SIG-M5 treated with dmso at 0.1 percent for 504 hours (cell line): ENCODE results near the gene SPECC1.
"Not testable (repeated sequence)": the region's sequence is repeated elsewhere in the genome, so short reads cannot be mapped to it uniquely, and the experiment has no call there.

Experiments
- DNase-seq: peaks from one replicate; lab custom pipeline; 2025; ENCODE audit not compliant: unreplicated experiment; lab: John Stamatoyannopoulos, UW

SPECC1 gene

DNA sequence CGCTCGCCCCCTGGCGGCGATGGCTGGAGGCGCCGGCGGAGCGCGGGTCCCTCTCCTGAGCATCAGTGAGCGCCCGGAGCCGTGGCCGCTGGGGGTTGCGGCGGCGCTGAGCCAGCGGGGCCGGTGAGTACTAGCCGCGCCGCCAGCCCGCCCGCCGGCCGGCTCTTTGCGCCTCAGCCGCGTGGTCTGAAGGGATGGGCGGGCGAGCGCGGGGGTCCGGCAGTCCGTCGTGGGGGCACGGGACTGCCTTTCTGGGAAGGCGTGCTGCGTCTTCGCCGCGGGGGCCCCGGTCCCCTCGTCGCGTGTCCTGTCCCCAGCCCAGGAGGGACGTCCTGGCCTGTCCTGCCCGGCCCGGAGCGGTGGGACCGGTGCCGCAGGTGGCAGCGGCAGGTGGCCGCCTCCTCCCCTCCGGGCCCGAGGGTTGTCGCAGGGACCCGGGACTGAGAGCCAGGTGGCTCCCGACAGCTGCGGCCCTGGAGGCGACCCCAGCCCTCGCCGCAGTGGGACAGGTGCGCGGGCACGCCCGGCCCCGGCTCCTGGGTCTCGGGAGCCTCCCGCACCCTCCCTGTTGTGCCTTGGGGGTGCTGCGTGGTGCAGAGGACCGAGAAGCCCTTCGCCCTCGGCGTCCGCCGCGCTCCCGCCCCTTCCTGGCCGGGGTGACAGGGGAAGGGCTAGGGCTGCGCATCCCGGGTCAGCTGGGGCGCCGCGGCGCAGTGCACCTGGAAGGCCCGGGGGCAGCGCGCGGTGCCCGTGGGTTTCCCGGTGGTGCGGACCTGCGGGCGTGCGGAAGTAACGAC is at the start of gene SPECC1:
TSS of gene SPECC1 (plus strand) at position 58 of the 797 bp plus-strand sequence. CDS start 87,293 bp downstream, outside the sequence.
- DNase-seq: peak; percentile 69

GRCh38 chr17:19962954-19963353 is 46.2 kb upstream of the SPECC1 start:
- DNase-seq: not testable (repeated sequence)

DNA sequence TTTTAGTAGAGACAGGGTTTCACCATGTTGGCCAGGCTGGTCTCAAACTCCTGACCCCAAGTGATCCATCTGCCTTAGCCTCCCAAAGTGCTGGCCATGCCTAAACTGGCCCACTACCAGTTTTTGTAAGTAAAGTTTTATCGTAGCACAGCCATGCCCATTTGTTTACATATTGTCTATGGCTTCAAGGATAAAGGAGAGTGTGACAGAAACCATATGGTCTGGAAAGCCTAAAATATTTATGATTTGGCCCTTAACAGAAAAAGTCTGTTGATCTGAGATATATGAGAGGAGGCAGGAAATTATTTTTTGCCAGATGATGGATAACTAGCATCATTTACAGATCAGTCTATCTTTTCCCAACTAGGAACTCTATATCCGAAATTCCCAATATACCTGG is 36.0 kb upstream of the SPECC1 start:
- no peak for DNase-seq

- DNase-seq: no peak
These were observed 33.6 kb upstream of the SPECC1 start for GRCh38 chr17:19975601-19976000.

GRCh38 chr17:19977293-19978208 is 31.6 kb upstream of the SPECC1 start, which contains the start of gene AKAP10:
Gene AKAP10, minus strand, starts transcription at chr17:19977828. Its CDS starts 149 bp downstream, at chr17:19977679.
- peak; percentile 87 for DNase-seq

DNA sequence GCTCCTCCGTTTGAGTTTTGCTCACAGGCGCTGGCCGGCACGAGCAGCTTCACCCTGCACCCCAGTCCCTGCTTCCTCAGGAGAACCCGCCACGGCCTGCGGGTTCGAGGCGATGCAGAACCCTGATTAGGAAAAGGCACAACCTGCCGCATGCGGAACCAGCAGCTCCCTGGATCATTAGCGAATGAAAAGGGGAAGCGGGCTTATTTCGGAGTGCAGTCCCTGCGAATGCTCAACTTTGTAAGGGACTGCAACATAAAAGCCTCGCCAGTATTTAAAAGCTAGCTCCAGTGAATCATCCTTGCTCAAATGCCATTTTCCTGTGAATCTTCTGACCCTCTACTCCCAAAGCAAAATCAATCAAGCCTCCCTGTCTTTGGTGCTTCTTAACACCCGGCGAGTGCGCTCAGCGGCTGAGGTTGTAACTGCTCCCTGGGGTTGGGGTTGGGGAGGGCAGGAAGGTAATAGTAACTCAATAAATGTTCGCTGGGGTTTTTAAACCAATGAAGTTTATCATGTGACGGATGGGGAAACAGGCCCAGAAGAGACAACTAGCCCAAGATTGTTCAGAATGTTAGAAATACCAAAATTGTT is 30.9 kb upstream of the SPECC1 start:
- peak; percentile 90 for DNase-seq

DNA sequence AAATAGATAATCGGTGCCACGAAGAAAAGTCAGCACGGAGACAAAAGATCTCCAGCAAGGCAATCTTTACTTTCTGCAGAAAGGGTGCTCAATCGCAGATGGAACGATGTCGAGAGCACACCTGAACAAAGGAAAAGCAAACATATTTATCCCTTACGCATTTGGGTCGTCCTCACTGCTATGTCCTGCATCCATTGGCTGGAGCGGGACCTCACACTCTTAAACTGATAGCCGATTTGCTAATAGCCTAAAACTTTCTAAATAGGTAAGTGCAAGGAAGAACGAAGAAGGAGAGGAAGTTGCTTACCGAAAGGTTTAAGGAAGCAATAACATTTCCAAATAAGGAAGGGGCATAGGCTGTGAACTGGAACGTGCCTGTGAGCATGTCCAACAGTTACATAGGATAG is 30.4 kb upstream of the SPECC1 start:
- DNase-seq: peak; percentile 53

DNA sequence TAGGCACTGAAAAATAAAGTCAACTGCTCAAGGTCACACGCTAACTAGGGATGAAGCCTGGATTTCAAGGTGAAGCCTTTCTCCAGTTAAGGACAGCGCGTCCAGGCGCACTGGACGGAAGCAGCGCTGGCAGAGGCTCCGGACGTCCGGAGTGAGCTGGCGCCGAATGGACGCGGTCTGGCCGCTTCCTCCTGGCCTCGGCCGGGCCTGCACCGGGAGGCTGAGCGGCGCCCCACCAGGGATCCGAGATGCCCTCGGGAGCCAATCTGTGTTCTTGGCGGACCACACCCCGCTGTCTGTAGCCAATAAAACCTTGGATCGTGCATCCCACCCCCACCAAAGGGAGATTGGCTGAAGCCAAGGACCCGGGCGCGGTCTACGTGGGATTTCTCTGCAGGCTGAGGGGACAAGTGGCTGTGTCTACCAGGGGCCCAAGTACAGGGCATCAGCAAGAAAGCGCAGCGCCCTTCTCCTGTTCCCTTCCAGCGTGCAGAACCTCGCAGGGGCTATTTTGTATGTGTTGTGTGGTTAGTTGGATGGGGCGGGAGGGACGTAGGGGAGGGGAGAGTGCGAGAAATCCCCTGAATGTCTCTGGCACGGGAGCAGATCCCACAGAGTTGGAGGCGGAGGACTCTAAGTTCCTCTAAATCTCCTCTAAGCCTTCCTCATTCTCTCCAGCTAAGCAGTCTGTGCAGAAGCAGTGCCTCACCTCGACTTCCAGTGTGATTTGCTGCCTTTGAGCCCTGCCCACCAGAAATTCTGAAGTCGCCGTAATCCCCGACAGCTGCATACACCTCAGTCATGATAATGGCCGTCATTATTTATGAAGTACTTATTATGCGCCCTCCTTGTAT is 29.0 kb upstream of the SPECC1 start:
- DNase-seq: no peak

DNA sequence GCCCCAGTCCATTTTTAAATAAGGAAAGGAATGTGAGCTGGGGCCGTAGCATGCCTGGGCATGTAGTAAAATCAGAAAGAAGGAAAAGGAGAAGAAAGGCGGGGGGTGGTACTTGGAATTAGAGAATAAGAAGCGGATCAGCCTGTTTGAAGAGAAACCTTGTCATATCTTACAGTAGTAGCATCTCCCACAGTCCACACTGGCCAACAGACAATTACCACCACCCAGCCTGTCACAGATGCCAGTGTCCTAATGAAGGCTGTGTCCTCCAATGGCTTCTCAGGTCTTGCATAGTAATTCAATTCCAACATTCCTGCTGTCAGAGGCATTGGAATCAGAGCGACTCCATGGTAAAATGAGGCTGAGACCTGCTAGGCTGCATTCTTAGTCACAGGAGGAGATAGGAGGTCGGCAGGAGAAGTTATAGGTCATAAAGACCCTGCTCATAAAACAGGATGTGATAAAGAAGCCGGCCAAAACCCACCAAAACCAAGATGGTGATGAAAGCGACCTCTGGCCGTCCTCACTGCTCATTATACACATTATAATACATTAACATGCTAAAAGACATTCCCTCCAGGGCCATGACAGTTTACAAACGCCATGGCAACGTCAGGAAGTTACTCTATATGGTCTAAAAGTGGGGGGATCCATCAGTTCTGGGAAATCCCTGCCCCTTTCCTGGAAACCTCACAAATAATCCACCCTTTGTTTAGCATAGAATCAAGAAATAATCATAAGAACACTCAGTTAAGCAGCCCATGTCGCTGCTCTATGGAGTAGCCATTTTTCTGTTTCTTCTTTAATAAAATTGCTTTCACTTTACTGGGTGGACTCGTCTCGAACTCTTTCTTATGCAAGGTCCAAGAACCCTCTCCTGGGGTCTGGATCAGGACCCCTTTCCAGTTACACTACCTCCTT is 22.0 kb upstream of the SPECC1 start:
- DNase-seq: no peak

GRCh38 chr17:19987897-19988296 is 21.3 kb upstream of the SPECC1 start:
- DNase-seq: no peak

DNA sequence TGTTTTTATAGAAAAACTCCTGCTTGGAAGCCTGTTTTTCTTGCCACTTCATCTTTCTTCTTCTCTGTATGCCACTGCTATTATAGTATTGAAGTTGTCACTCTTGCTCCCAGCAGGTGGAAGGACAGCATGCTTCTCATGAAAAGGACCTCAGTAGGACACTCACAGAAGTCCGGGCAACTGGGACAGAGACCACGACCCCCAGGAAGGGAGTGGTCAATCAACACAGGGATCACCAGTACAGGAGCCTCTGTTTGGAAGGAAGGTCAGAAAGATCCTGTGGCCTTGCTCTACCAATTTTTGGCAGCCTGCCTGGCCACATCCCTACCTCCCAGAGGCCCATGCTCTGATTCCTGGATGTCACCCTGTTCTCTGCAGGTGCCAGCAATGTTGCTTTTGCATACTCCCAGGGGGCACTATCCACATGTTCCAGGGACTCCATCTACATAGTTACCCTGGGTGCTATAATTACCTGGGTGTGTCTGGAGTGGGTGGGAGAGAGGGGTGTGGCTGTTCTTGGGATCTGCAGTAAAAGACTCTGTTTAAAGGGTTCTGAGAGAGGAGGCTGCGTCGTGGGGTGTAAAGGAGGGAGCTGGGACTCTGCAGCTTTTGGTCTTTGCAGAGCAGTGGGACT is 17.8 kb upstream of the SPECC1 start:
- DNase-seq: no peak

- DNase-seq: peak; percentile 91
These were observed 16.1 kb upstream of the SPECC1 start for GRCh38 chr17:19992803-19993713.

- DNase-seq: no peak
These were observed 13.1 kb upstream of the SPECC1 start for GRCh38 chr17:19996086-19996485.

DNA sequence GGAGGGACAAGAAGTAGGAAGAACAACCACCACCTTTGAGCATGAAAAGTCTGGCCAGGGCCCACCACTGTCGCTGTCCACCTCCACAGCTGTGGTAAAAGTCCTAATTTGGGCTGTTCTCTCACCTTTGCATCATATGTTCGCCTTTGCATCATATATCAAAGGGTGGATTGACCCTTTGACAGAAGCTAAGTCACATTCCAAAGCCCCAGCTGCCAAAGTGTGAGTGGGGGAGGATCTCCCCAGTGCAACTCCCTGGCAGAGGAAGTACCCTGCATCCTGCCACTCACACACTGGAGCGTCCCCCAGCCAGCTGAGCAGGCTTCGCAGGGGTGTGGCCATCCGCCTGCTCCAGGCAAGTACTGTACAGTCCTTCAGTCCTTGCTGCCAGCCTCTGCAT is 12.7 kb upstream of the SPECC1 start:
- peak; percentile 38 for DNase-seq

- DNase-seq: no peak
These were observed 712 bp upstream of the SPECC1 start for GRCh38 chr17:20008242-20009051.

DNA sequence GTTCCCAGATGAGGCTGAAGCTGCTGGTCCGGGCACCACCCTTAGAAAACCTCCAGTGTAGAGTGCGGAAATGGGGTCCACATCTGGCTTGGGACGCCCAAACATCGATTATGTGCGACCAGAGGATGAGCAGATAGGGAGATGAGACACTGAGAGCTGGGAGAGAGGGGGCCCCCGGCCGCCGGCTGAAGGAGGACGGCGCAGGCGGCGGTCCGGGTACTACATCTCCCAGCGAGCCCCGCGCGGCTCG is 182 bp upstream of the SPECC1 start:
- DNase-seq: no peak

DNA sequence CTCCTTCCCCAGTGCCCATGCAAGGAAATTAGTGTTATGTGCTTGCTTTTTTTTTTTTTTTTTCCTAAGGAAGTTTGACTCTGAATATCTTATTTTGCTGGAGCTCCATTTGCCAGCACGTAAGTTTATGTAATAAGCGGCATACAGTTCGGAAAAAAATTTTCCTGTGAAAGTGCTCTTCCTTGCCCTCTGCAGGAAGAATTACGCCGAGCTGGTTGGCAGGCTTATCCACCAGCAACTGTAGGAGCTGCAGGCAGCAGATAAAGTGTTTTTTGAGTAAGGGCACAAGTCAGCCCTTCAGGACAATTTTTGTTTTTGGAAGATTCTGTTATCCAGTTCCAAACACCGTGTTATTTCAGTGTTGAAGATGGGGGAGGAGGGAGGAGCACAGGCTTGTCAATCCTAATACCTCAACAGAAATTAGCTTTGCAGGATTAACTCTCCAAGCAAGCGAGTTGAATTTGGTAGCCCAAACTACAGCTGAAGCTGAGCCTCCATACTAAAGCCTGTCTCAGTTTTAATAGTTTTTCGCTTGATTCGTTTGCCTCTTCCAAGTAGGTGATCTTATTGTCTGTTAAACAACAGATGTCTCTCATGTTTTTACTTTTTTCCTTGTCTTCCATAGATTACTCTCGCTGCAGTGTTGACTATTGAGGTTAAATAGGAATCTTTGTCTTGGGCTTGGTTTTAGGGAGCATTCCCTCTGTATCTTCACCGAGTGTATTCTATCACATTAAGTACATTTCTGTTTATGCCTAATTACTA is 1.1 kb downstream of the SPECC1 start:
- peak; percentile 67 for DNase-seq
